ENCODE data around the gene FRMD6. TPM values are rescaled to one million over a fixed set of nuclear protein-coding genes. Genes with fewer than 3 reads are reported as not detected.
"Not testable (repeated sequence)": the region's sequence is repeated elsewhere in the genome, so short reads cannot be mapped to it uniquely, and the experiment has no call there.

Gene FRMD6
- total and polyA plus RNA-seq, 4 donors = 3.2 to 27.2 (median 8.6) TPM

DNA sequence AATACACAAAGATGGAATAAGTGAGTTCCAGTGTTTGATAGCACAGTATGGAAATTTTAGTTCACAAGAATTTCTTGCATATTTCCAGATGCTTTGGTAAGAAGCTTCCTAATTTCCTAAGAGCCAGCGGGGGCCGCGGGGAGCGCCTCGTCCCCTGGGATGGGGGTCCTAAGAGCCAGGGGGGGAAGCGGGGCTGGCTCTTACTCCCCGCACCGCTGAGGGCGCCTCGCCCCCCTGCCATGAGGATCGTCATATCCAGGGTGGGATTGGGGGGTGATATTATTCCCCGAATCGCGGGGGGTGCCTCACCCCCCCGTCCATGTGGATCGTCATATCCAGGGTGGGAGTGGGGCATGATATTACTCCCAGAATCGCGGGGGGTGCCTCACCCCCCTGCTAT is 108.2 kb downstream of the FRMD6 start:
- Histone ChIP-seq H3K4me1 (ENCODE audit: control insufficient read depth in 5 of 5, insufficient read depth in 5 of 5, low read length in 5 of 5) (no peaks in the 10 kb centered on the region), H3K36me3 (ENCODE audit: control insufficient read depth in 4 of 4, insufficient read depth in 4 of 4, low read length in 4 of 4) (no peaks in the 10 kb centered on the region), H3K4me3 (no peak overlapping the region), H3K27ac (ENCODE audit: low read depth in 1 of 2, low read length in 1 of 2) (no peak overlapping the region), H3K9ac (ENCODE audit: insufficient read depth in 1 of 2, low read length in 2 of 2) (no peak overlapping the region), H3K27me3 (ENCODE audit: control insufficient read depth in 3 of 3, insufficient read depth in 3 of 3, low read length in 2 of 3) (no peaks in the 10 kb centered on the region), H3K9me3 (ENCODE audit: control insufficient read depth in 4 of 4, insufficient read depth in 3 of 4, low read length in 3 of 4) (no peaks in the 10 kb centered on the region)
- TF ChIP-seq, protein P1, sequence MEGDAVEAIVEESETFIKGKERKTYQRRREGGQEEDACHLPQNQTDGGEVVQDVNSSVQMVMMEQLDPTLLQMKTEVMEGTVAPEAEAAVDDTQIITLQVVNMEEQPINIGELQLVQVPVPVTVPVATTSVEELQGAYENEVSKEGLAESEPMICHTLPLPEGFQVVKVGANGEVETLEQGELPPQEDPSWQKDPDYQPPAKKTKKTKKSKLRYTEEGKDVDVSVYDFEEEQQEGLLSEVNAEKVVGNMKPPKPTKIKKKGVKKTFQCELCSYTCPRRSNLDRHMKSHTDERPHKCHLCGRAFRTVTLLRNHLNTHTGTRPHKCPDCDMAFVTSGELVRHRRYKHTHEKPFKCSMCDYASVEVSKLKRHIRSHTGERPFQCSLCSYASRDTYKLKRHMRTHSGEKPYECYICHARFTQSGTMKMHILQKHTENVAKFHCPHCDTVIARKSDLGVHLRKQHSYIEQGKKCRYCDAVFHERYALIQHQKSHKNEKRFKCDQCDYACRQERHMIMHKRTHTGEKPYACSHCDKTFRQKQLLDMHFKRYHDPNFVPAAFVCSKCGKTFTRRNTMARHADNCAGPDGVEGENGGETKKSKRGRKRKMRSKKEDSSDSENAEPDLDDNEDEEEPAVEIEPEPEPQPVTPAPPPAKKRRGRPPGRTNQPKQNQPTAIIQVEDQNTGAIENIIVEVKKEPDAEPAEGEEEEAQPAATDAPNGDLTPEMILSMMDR (IDR thresholded peaks at IDR 0.05; ENCODE audit: control extremely low read depth, extremely low read depth) = no peak
- WGBS, 2 donors = 93% methylated on average over 18 of the region's 18 CpGs
- no peak for ATAC-seq (ENCODE audit: insufficient read depth, low FRiP score)
- DNase-seq = no peak

DNA sequence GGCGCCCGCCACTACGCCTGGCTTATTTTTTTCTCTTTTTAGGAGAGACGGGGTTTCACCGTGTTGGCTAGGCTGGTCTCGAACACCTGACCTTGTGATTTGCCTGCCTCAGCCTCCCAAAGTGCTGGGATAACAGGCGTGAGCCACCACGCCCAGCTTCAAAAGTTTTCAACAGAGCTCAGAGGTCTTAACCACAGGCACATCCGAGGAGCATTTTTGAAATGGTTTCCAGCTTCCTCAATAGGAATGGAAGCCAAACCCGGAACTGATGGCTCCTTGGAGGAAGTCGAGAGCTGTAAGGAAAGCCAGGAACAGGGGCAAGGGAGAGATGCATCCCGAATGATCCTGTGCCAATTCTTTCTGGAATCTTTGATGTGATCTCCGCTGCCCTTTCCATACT is 114.0 kb downstream of the FRMD6 start:
- not testable (repeated sequence) for H3K27ac ChIP-seq (ENCODE audit: low read depth in 1 of 2, low read length in 1 of 2); H3K36me3 ChIP-seq (ENCODE audit: control insufficient read depth in 4 of 4, insufficient read depth in 4 of 4, low read length in 4 of 4); H3K9ac ChIP-seq (ENCODE audit: insufficient read depth in 1 of 2, low read length in 2 of 2); ATAC-seq (ENCODE audit: insufficient read depth, low FRiP score); DNase-seq; H3K4me1 ChIP-seq (ENCODE audit: control insufficient read depth in 5 of 5, insufficient read depth in 5 of 5, low read length in 5 of 5); H3K27me3 ChIP-seq (ENCODE audit: control insufficient read depth in 3 of 3, insufficient read depth in 3 of 3, low read length in 2 of 3); H3K9me3 ChIP-seq (ENCODE audit: control insufficient read depth in 4 of 4, insufficient read depth in 3 of 4, low read length in 3 of 4); H3K4me3 ChIP-seq
- WGBS, 2 donors = 86% methylated on average over 13 of the region's 13 CpGs

DNA sequence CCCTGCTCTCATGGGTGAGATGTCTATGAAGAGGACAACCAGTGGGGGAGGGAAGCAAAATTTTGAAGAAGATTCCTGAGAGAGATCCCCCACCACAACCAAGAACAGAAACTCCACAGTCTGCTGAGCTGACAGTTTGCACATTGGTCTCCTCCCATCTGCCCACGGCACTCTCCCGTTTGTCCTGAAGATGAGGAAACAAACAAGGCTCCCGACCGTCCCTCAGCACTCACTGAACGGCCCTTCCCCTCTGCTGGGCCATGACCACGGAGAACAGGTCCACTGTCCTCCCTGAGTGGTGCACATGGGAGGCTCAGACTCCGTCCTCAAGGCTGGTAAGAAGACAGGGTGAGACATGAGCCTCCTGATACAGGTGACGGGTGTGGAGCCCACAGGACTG is 114.9 kb downstream of the FRMD6 start:
- H3K36me3 ChIP-seq (ENCODE audit: control insufficient read depth in 4 of 4, insufficient read depth in 4 of 4, low read length in 4 of 4); H3K4me3 ChIP-seq; DNase-seq; ATAC-seq (ENCODE audit: insufficient read depth, low FRiP score); H3K9me3 ChIP-seq (ENCODE audit: control insufficient read depth in 4 of 4, insufficient read depth in 3 of 4, low read length in 3 of 4); H3K27ac ChIP-seq (ENCODE audit: low read depth in 1 of 2, low read length in 1 of 2); H3K9ac ChIP-seq (ENCODE audit: insufficient read depth in 1 of 2, low read length in 2 of 2); H3K4me1 ChIP-seq (ENCODE audit: control insufficient read depth in 5 of 5, insufficient read depth in 5 of 5, low read length in 5 of 5); H3K27me3 ChIP-seq (ENCODE audit: control insufficient read depth in 3 of 3, insufficient read depth in 3 of 3, low read length in 2 of 3): not testable (repeated sequence)
- 52 to 59% methylated on average over 8 of the region's 8 CpGs for WGBS, 2 donors

DNA sequence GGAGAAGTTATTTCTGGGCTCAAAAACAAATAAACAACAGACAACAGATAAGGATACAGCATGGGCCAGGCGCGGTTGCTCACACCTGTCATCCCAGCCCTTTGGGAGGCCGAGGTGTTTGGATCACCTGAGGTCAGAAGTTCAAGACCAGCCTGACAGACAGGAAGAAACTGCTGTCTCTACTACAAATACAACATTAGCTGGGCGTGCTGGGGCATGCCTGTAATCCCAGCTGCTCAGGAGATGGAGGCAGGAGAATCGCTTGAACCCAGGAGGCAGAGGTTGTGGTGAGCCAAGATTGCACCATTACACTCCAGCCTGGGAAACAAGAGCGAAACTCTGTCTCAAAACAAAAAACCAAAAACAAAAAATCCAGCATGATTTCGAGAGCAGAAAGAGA is 117.6 kb downstream of the FRMD6 start:
- not testable (repeated sequence) for H3K9me3 ChIP-seq (ENCODE audit: control insufficient read depth in 4 of 4, insufficient read depth in 3 of 4, low read length in 3 of 4); H3K9ac ChIP-seq (ENCODE audit: insufficient read depth in 1 of 2, low read length in 2 of 2); H3K27me3 ChIP-seq (ENCODE audit: control insufficient read depth in 3 of 3, insufficient read depth in 3 of 3, low read length in 2 of 3); H3K4me1 ChIP-seq (ENCODE audit: control insufficient read depth in 5 of 5, insufficient read depth in 5 of 5, low read length in 5 of 5); H3K4me3 ChIP-seq; ATAC-seq (ENCODE audit: insufficient read depth, low FRiP score); H3K36me3 ChIP-seq (ENCODE audit: control insufficient read depth in 4 of 4, insufficient read depth in 4 of 4, low read length in 4 of 4); DNase-seq; H3K27ac ChIP-seq (ENCODE audit: low read depth in 1 of 2, low read length in 1 of 2)
- 82 to 87% methylated on average over 7 of the region's 7 CpGs for WGBS, 2 donors

DNA sequence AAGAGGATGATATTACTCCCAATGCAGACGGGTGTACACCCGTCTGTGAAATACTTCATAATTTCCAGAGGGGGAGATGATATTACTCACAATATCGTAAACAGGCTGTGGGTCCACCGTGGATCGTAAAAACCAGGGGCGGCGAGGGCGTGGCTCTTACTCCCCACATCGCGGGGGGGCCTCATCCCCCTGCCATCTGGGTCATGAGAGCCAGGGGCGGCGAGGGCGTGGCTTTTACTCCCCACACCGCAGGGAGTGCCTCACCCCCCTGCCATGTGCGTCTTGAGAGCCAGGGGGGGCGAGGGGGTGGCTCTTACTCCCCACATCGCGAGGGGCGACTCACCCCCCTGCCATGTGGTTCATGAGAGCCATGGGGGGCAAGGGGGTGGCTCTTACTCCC is 122.5 kb downstream of the FRMD6 start:
- TF ChIP-seq, protein P1 (IDR thresholded peaks at IDR 0.05; ENCODE audit: control extremely low read depth, extremely low read depth) = no peak
- no peak overlapping the region for H3K9ac ChIP-seq (ENCODE audit: insufficient read depth in 1 of 2, low read length in 2 of 2)
- ATAC-seq (ENCODE audit: insufficient read depth, low FRiP score) = no peak
- no peak for DNase-seq
- H3K4me3 ChIP-seq = no peak overlapping the region
- peaks cover 0 to 4% (median 0%) of the 10 kb centered on the region in 5 donors for H3K4me1 ChIP-seq (ENCODE audit: control insufficient read depth in 5 of 5, insufficient read depth in 5 of 5, low read length in 5 of 5)
- 85 to 87% methylated on average over 19 of the region's 19 CpGs for WGBS, 2 donors
- H3K27ac ChIP-seq (ENCODE audit: low read depth in 1 of 2, low read length in 1 of 2) = no peak overlapping the region
- H3K9me3 ChIP-seq (ENCODE audit: control insufficient read depth in 4 of 4, insufficient read depth in 3 of 4, low read length in 3 of 4) = no peaks in the 10 kb centered on the region
- no peaks in the 10 kb centered on the region for H3K27me3 ChIP-seq (ENCODE audit: control insufficient read depth in 3 of 3, insufficient read depth in 3 of 3, low read length in 2 of 3)
- no peaks in the 10 kb centered on the region for H3K36me3 ChIP-seq (ENCODE audit: control insufficient read depth in 4 of 4, insufficient read depth in 4 of 4, low read length in 4 of 4)
